HepG2 (cell line): ENCODE results near the gene F13B. TPM values are rescaled to one million over a fixed set of nuclear protein-coding genes. Genes with fewer than 3 reads are reported as not detected.

Source experiments
- ATAC-seq: fragments of 200-7000 bp; cut with Tn5 transposase; 3 replicates; pipeline ENCODE4 v1.9.1; 2020; ENCODE audit warnings: mild to moderate bottlenecking, moderate library complexity
- BruUV-seq: library from RNA; stranded (reverse); fragments of 400-500 nt; replicated peaks from 2 replicates; lab custom pipeline; 2021; lab: Mats Ljungman, UMichigan
- CTCF ChIA-PET: fragments of 300-600 bp; formaldehyde crosslinking; extraction: SDS; loops from one replicate; lab custom pipeline; 2021; ENCODE audit warnings: low total read pairs, inconsistent platforms, low intra/inter-chr PET ratio; lab: Yijun Ruan, JAX
- POLR2A ChIA-PET: fragments of 350-600 bp; sonication (Branson Sonifier 250); formaldehyde crosslinking; loops from one replicate; lab custom pipeline; 2020; ENCODE audit warnings: antibody characterized with exemption, inconsistent platforms; lab: Yijun Ruan, JAX
- DNase-seq: peaks from one replicate; pipeline ENCODE4 v3.0.0-alpha.2; 2015; ENCODE audit warnings: low spot score
- FAIRE-seq: peaks from 3 replicates; lab custom pipeline; 2011; peaks lifted over from hg19 to GRCh38; lab: Jason Lieb, UNC
- H2AFZ ChIP-seq: one replicate; pipeline ENCODE4 v1.6.1; 2011; ENCODE audit warnings: low read length, inconsistent platforms
- H3K27ac ChIP-seq: fragments of 300-600 bp; 3 replicates; pipeline ENCODE4 v1.8.0; 2011; ENCODE audit warnings: mixed run types, mild to moderate bottlenecking, mixed read lengths, low read length, inconsistent platforms; ENCODE audit not compliant: insufficient read depth; ENCODE audit errors: extremely low read length
- H3K27me3 ChIP-seq, 2 experiments: fragments of 200-600 bp in 1 of 2; 2 replicates in 1 of 2; 3 replicates in 1 of 2; pipeline versions ENCODE4 v1.6.0 to v1.8.0; 2011; ENCODE audit warnings: low read length in 2 of 2, mild to moderate bottlenecking in 2 of 2, moderate library complexity in 2 of 2, inconsistent platforms in 1 of 2; ENCODE audit not compliant: insufficient read depth in 2 of 2, control insufficient read depth in 1 of 2
- H3K36me3 ChIP-seq, 2 experiments: fragments of 200-600 bp in 1 of 2; replicated peaks in 1 of 2; 2 replicates in 1 of 2; 3 replicates in 1 of 2; pipeline versions ENCODE4 v1.5.1 to v1.8.0; 2011; ENCODE audit warnings: low read length in 2 of 2, inconsistent platforms in 1 of 2; ENCODE audit not compliant: insufficient read depth in 2 of 2, control insufficient read depth in 1 of 2
- H3K4me1 ChIP-seq: 2 replicates; pipeline ENCODE4 v1.5.1; 2012; ENCODE audit warnings: low read length, inconsistent platforms; ENCODE audit not compliant: insufficient read depth
- H3K4me2 ChIP-seq: 2 replicates; pipeline ENCODE4 v1.6.0; 2011; ENCODE audit warnings: low read depth, low read length, inconsistent platforms
- H3K4me3 ChIP-seq, 3 experiments: fragments of 200-600 bp in 1 of 3; sonication (generic), shearing (Covaris generic) in 1 of 3; replicated peaks in 1 of 3; 2 replicates each; pipeline ENCODE4 v1.5.1; 2011 to 2016; ENCODE audit warnings: low read length in 3 of 3, inconsistent platforms in 2 of 3, low read depth in 2 of 3, mild to moderate bottlenecking in 2 of 3, control low read depth in 1 of 3, mixed read lengths in 1 of 3; ENCODE audit not compliant: insufficient read depth in 1 of 3
- H3K79me2 ChIP-seq: one replicate; pipeline ENCODE4 v1.6.1; 2011; ENCODE audit warnings: low read length, inconsistent platforms; ENCODE audit not compliant: insufficient read depth
- H3K9ac ChIP-seq: 2 replicates; pipeline ENCODE4 v1.6.0; 2011; ENCODE audit warnings: mild to moderate bottlenecking, low read depth, low read length, inconsistent platforms; ENCODE audit not compliant: insufficient read depth
- H3K9me3 ChIP-seq: 2 replicates; pipeline ENCODE4 v1.5.1; 2012; ENCODE audit warnings: mild to moderate bottlenecking, low read length
- H4K20me1 ChIP-seq: 2 replicates; pipeline ENCODE4 v1.6.0; 2011; ENCODE audit warnings: inconsistent platforms, mild to moderate bottlenecking, low read length, moderate library complexity; ENCODE audit not compliant: insufficient read depth
- GFI1 ChIP-seq: sonication (generic); formaldehyde crosslinking; IDR thresholded peaks from 2 replicates; pipeline ENCODE4 v1.5.0; 2020; ENCODE audit warnings: missing genetic modification reagents, mild to moderate bottlenecking, borderline replicate concordance
- GZF1 ChIP-seq: sonication (generic); formaldehyde crosslinking; IDR thresholded peaks from 2 replicates; pipeline ENCODE4 v1.5.1; 2020; ENCODE audit warnings: mild to moderate bottlenecking, missing genetic modification reagents
- SOX13 ChIP-seq, 3 experiments: fragments of 450-650 bp in 1 of 3; sonication (generic) in 1 of 3; formaldehyde crosslinking in 1 of 3; IDR thresholded peaks in 2 of 3; conservative IDR thresholded peaks in 1 of 3; 2 replicates each; pipeline versions ENCODE4 v1.5.0 to v1.6.1; 2016 to 2020; ENCODE audit warnings: antibody characterized with exemption in 1 of 3, mild to moderate bottlenecking in 1 of 3, missing compliant biosample characterization in 1 of 3, missing genetic modification reagents in 1 of 3, moderate library complexity in 1 of 3
- ZFP36 ChIP-seq: fragments of 150-350 bp; IDR thresholded peaks from 2 replicates; pipeline ENCODE4 v1.6.1; 2018; ENCODE audit warnings: borderline replicate concordance, low read length, low read depth; ENCODE audit not compliant: partially characterized antibody
- whole genome bisulfite sequencing: methylation state at CpG from one replicate; pipeline ENCODE4 v1.1.6; 2017; ENCODE audit warnings: low lambda C conversion rate; 5-methylcytosine and 5-hydroxymethylcytosine counted together
- in situ Hi-C: cut with HindIII; loops from 2 replicates; pipeline ENCODE4 v1.10.0; 2017; ENCODE audit warnings: low pct_unique_long_range_greater_than_20kb; ENCODE audit not compliant: extremely low pct_ligation_motif_present
- intact Hi-C: fragments of 100-400 bp; cut with micrococcal nuclease; formaldehyde crosslinking; loops from one replicate; pipeline ENCODE4 v1.10.0; 2022; ENCODE audit not compliant: unreplicated experiment
- polyA plus RNA-seq, 8 experiments: library from polyadenylated mRNA; depleted of rRNA in 3 of 8; stranded (reverse) in 7 of 8; unstranded in 1 of 8; fragments of >200 nt; fragmentation: Illumina TruSeq in 4 of 8; extraction: Trizol in 4 of 8; gene quantifications; 2 replicates each; pipeline versions ENCODE4 v1.2.1 to v1.2.3, GENCODE V29; 2011 to 2016; ENCODE audit warnings: low read depth in 4 of 8, missing spikeins in 1 of 8, mixed read lengths in 1 of 8; ENCODE audit not compliant: insufficient read depth in 1 of 8
- total RNA-seq, 5 experiments: library from RNA; depleted of rRNA; stranded (reverse); fragments of >200 nt; fragmentation: Illumina TruSeq; extraction: Trizol; gene quantifications; 2 replicates each; pipeline ENCODE4 v1.2.3, GENCODE V29; 2016; ENCODE audit warnings: low read depth in 1 of 5

F13B gene
- total and polyA plus RNA-seq, 2 of the 13 experiments (the other 11 are each of a cell fraction or from before 2014, with no cell fraction given), result 0.41 to 2.7 TPM

DNA sequence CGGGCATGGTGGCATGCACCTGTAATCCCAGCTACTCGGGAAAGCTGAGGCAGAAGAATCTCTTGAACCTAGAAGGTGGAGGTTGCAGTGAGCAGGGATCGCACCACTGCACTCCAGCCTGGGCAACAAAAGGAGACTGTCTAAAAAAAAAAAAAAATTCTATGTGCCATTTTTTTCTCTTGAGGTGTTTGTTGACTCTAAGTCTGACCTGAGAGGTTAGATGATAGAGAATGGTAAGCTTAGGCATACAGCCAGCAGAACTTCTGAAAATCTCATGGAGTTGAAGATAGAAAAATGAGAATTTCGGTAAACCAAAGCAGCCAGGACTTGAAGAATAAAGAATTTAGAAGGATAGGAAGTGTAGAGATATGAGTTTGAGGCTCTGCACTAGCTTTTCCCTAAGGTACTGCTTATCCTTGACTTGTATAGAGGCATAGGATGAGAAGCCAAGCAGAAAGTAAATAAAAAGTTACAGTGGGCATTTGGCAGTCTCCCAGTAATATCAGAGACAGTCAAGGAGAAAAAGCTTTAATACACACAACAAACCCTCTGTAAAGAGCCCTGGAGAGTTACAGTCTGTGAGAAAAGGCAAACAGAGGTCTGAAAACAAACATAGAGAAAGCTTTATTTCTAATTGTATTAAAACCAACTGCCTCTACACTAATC lies 24.3 kb downstream of the F13B start:
- FAIRE-seq (no peak), DNase-seq (peak; percentile 35)
- intact Hi-C loops, result no loop called here
- CTCF ChIA-PET, result no interaction called here
- H3K4me2 ChIP-seq, result peak overlapping the region; percentile 24; the same call in 1 of the 2 replicates
- no peak for TF ChIP-seq ZFP36
- no peak for TF ChIP-seq SOX13 (IDR thresholded peaks at IDR 0.05)
- TF ChIP-seq SOX13 (CRISPR knock-in tag; conservative IDR thresholded peaks at IDR 0.05 in 1 of 2, IDR thresholded peaks at IDR 0.05 in 1 of 2), result 0 out of 4 replicates have a peak, but pooled peaks of 1 of the 2 experiments have one; percentile 8
- TF ChIP-seq, all 625 proteins: peak for 1
- 12% methylated on average over 4 of the region's 4 CpGs for WGBS
- Histone ChIP-seq H3K9me3 (no peaks in the 10 kb centered on the region), H3K27me3 (no peaks in the 10 kb centered on the region), H2AFZ (no peak overlapping the region), H3K4me1 (peaks cover 14% of the 10 kb centered on the region), H3K4me3 (no peak overlapping the region), H3K36me3 (no peaks in the 10 kb centered on the region), H3K27ac (no peak overlapping the region), H4K20me1 (no peaks in the 10 kb centered on the region), H3K9ac (no peak overlapping the region), H3K79me2 (no peaks in the 10 kb centered on the region)
- BruUV-seq, result no TSS peak
- ATAC-seq, result peak; percentile 78
- in situ Hi-C loops, result no loop called here
- POLR2A ChIA-PET, result interaction anchor here (0.7 kb wide), 1 partner anchor 68 kb away, joined by 3 read pairs; no protein-coding TSS in a partner anchor

DNA sequence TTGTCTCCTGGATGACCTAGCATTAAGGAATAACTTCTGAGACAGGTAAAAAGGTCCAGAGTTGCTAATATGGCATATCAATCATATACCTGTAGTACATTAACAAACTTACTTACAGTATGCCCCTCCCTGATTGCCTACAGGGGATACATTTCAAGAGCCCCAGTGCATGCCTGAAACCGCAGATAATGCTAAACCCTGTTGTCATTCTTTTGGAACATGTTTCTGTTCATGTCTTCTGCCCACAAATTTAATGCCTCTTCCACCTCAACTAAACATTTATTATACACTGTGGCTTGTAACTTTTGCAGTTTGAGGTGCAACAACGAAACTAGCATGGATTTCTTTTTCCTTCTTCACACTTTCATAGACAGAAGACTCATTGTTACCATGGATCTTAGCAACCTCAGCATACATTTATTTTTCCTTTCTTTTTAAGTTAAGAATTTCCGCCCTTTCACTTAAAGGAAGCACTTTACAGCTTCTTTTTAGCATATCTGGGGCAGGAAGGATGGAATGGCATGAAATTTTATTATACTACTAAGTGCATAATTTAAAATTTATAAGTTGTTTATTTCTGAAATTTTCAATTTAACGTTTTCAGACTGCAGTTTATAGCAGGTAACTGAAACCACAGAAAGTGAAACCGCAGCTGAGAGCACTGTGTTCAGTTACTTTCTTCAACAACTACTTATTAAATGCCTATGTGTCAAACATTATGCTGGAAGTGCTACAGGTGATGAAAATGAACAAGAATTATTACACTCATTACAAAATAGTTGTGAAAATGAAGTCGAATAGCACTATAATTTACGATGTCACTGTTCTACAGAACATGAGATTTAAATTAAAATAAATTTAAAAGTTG lies 25.3 kb downstream of the F13B start:
- Histone ChIP-seq H3K27ac (no peak overlapping the region), H2AFZ (no peak overlapping the region), H3K9me3 (no peaks in the 10 kb centered on the region), H3K36me3 (no peaks in the 10 kb centered on the region), H3K4me1 (peaks cover 14% of the 10 kb centered on the region), H3K4me3 (no peak overlapping the region), H3K4me2 (no peak overlapping the region), H3K9ac (no peak overlapping the region), H3K27me3 (no peaks in the 10 kb centered on the region), H4K20me1 (no peaks in the 10 kb centered on the region), H3K79me2 (no peaks in the 10 kb centered on the region)
- BruUV-seq, result no TSS peak
- TF ChIP-seq GZF1 (no peak), GFI1 (no peak)
- FAIRE-seq (no peak), ATAC-seq (no peak), DNase-seq (no peak)
- intact Hi-C loops, result no loop called here
- ChIA-PET CTCF (no interaction called here), POLR2A (no interaction called here)
- 74% methylated on average over 7 of the region's 7 CpGs for WGBS
- in situ Hi-C loops, result no loop called here
